Psoas muscle (tissue), 8 donors: ENCODE measurements around the gene PLIN4. TPM values are rescaled to one million over a fixed set of nuclear protein-coding genes. Genes with fewer than 3 reads are reported as not detected.

Source experiments
- ATAC-seq, 4 donors: fragments of 200-7000 bp; cut with Tn5 transposase; one replicate each; pipeline ENCODE4 v1.9.1; 2020; ENCODE audit warnings: moderate library complexity in 3 of 4, mild to moderate bottlenecking in 2 of 4
- DNase-seq, 2 donors: peaks; one replicate each; pipeline ENCODE4 v3.0.0-alpha.2; 2020
- H3K27ac ChIP-seq: fragments of 200-600 bp; one replicate; pipeline ENCODE4 v1.8.0; 2022
- H3K27me3 ChIP-seq, 3 donors: fragments of 200-600 bp in 1 of 3; one replicate each; pipeline versions ENCODE4 v1.6.1 to v1.8.0; 2013 to 2022; ENCODE audit warnings: low read length in 2 of 3, mild to moderate bottlenecking in 2 of 3, moderate library complexity in 1 of 3; ENCODE audit not compliant: insufficient read depth in 3 of 3
- H3K36me3 ChIP-seq, 2 donors: fragments of 200-600 bp in 1 of 2; one replicate each; pipeline versions ENCODE4 v1.6.1 to v1.8.0; 2013 to 2022; ENCODE audit warnings: low read depth in 1 of 2, mild to moderate bottlenecking in 1 of 2, moderate library complexity in 1 of 2; ENCODE audit not compliant: insufficient read depth in 1 of 2
- H3K4me1 ChIP-seq: fragments of 200-600 bp; one replicate; pipeline ENCODE4 v1.8.0; 2022
- H3K4me3 ChIP-seq: fragments of 200-600 bp; one replicate; pipeline ENCODE4 v1.8.0; 2022; ENCODE audit warnings: mild to moderate bottlenecking
- H3K9me3 ChIP-seq: fragments of 200-600 bp; one replicate; pipeline ENCODE4 v1.8.0; 2022
- CTCF ChIP-seq: fragments of 200-600 bp; IDR thresholded peaks from one replicate; pipeline ENCODE4 v1.8.0; 2022; ENCODE audit warnings: antibody characterized with exemption
- WGBS, 3 donors: extraction: QIAGEN DNeasy Blood & Tissue Kit; methylation state at CpG; one replicate each; pipeline versions ENCODE4 v1.1.6 to v1.1.7; 2013; 5-methylcytosine and 5-hydroxymethylcytosine counted together
- intact Hi-C, 2 donors: fragments of 100-400 bp; cut with DNase I; formaldehyde crosslinking; loops; one replicate each; pipeline versions ENCODE4 v1.11.0 to v1.14.2; 2022
- polyA plus RNA-seq, 3 donors: library from polyadenylated mRNA; stranded (reverse); fragments of 200-250 nt; gene quantifications; one replicate each; pipeline ENCODE4 v1.2.3, GENCODE V29; 2013
- total RNA-seq, 4 donors: library from RNA; stranded (reverse); fragmentation: NEBNext Ultra II Directional in 2 of 4; extraction: Animal tissue kit (Norgen Biotek cat#: 25700) in 2 of 4; gene quantifications; one replicate each; pipeline versions ENCODE4 v1.2.1 to v1.2.4, GENCODE V29; 2021 to 2023
- donor health status: healthy with polysubstance abuse.
- donor health status: DM: no; HTN: no; CAD: no; lungs with moderate emphysema.
- donor health status: Bipolar disorder and iron deficiency.
- donor health status: healthy.
- donor health status: DM: yes; HTN: yes; CAD: no.
- donor health status: DM: no; HTN: no; CAD: no.
- donor health status: DM: no; HTN: no; CAD: no.
- donor health status: DM: yes; HTN: yes; CAD: no.

The PLIN4 gene
- total and polyA plus RNA-seq, 7 donors: 29.0 to 309 (median 115) TPM

DNA sequence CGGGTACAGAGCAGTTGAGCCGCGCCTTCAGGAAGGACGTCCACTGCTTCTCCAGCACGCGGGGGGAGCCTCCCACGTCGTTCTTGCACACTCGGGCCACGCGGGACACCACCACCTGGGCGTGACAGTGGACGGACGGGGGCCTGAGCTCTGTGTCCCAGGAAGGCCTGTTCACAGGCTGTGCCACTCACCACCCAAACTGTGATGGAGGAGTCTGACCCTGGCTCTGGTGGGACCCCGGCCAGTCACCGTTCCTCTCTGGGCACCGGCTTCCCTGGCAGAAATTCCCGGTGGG, 34.2 kb upstream of the PLIN4 start:
- no peak overlapping the region for H3K27ac ChIP-seq
- no peaks in the 10 kb centered on the region for H3K4me1 ChIP-seq
- no peak overlapping the region for H3K4me3 ChIP-seq
- intact Hi-C loops: no loop called here
- no peaks in the 10 kb centered on the region for H3K9me3 ChIP-seq
- no peaks in the 10 kb centered on the region for H3K27me3 ChIP-seq
- WGBS, 3 donors: 85 to 88% (median 86%) methylated on average over 18 of the region's 18 CpGs
- peaks cover 0 to 9% of the 10 kb centered on the region in 2 donors for H3K36me3 ChIP-seq
- no peak for TF ChIP-seq CTCF
- DNase-seq (no peak), ATAC-seq (no peak)

- H3K27me3 ChIP-seq: no peaks in the 10 kb centered on the region
- H3K36me3 ChIP-seq: peaks cover 0 to 9% of the 10 kb centered on the region in 2 donors
- WGBS, 3 donors: 87 to 90% (median 87%) methylated on average over 26 of the region's 26 CpGs
- no peaks in the 10 kb centered on the region for H3K4me1 ChIP-seq
- H3K27ac ChIP-seq: no peak overlapping the region
- no peak for TF ChIP-seq CTCF
- intact Hi-C loops: no loop called here
- no peak overlapping the region for H3K4me3 ChIP-seq
- no peaks in the 10 kb centered on the region for H3K9me3 ChIP-seq
- ATAC-seq (no peak), DNase-seq (no peak)
Observed at GRCh38 chr19:4550479-4551050, 32.3 kb upstream of the PLIN4 start.

DNA sequence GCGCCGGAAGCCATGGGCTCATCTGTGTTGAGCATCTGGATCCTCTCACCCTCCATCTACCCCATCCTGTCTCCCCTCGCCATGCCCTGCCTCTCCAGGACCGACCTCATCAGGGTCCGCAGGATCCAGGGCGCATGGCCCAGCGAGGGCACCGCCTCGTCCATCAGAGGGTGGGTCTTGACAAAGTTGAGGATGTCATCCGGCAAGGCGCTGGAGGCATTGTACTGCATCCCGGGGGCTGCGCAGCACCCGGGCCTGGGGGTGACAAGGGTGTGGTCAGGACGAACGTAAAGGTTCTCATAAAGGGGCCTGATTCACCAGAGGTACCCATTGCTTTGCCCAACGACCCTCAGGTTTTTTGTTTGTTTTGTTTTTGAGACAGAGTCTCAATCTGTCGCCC, 31.7 kb upstream of the PLIN4 start:
- DNase-seq: no peak
- Histone ChIP-seq H3K4me1 (no peaks in the 10 kb centered on the region), H3K27ac (no peak overlapping the region), H3K27me3 (no peaks in the 10 kb centered on the region), H3K4me3 (no peak overlapping the region), H3K9me3 (no peaks in the 10 kb centered on the region), H3K36me3 (peaks cover 0 to 9% of the 10 kb centered on the region in 2 donors)
- no peak for TF ChIP-seq CTCF
- intact Hi-C loops: no loop called here
- no peak for ATAC-seq
- 93 to 95% (median 94%) methylated on average over 18 of the region's 18 CpGs for WGBS, 3 donors

GRCh38 chr19:4548238-4548584, 29.9 kb upstream of the PLIN4 start:
- Histone ChIP-seq H3K27ac (no peak overlapping the region), H3K9me3 (no peaks in the 10 kb centered on the region), H3K4me3 (no peak overlapping the region), H3K36me3 (peaks cover 0 to 9% of the 10 kb centered on the region in 2 donors), H3K4me1 (no peaks in the 10 kb centered on the region), H3K27me3 (no peaks in the 10 kb centered on the region)
- DNase-seq: no peak
- no peak for ATAC-seq
- 80 to 84% (median 82%) methylated on average over 14 of the region's 14 CpGs for WGBS, 3 donors
- TF ChIP-seq CTCF: no peak
- intact Hi-C loops: no loop called here
